Renal cortical epithelial cell (primary cell): ENCODE data around the gene PLPP2. TPM values are rescaled to one million over a fixed set of nuclear protein-coding genes. Genes with fewer than 3 reads are reported as not detected.

Experiments used
- DNase-seq: peaks from one replicate; pipeline ENCODE4 v3.0.0-alpha.2; 2011; ENCODE audit warnings: low read depth
- total RNA-seq: library from RNA; depleted of rRNA; stranded (reverse); fragments of >200 nt; gene quantifications from 2 replicates; pipeline ENCODE4 v1.2.3, GENCODE V29; 2014

PLPP2 gene
- total RNA-seq, 1 donor from 2014 or later = 15.4 TPM

GRCh38 chr19:293436-294110, 2.4 kb upstream of the PLPP2 start:
- no peak for DNase-seq

GRCh38 chr19:292951-293350, 1.7 kb upstream of the PLPP2 start:
- DNase-seq = no peak

GRCh38 chr19:292281-292884, 1.2 kb upstream of the PLPP2 start:
- DNase-seq = no peak

GRCh38 chr19:291561-292280, 518 bp upstream of the PLPP2 start:
- DNase-seq = no peak

GRCh38 chr19:290372-291005, 714 bp downstream of the PLPP2 start:
- DNase-seq = no peak

- peak; percentile 88 for DNase-seq
These were observed 1.4 kb downstream of the PLPP2 start for GRCh38 chr19:289651-290371.

GRCh38 chr19:288911-289310, 2.3 kb downstream of the PLPP2 start:
- no peak for DNase-seq

- no peak for DNase-seq
These were observed 3.8 kb downstream of the PLPP2 start for GRCh38 chr19:287381-287871.

- DNase-seq = no peak
These were observed 7.8 kb downstream of the PLPP2 start for GRCh38 chr19:283395-283794.

- DNase-seq = no peak
These were observed 8.7 kb downstream of the PLPP2 start for GRCh38 chr19:282501-282900.

GRCh38 chr19:281992-282391, 9.2 kb downstream of the PLPP2 start:
- DNase-seq = no peak

- DNase-seq = no peak
These were observed 9.9 kb downstream of the PLPP2 start for GRCh38 chr19:281156-281853.

- DNase-seq = no peak
These were observed 10.6 kb downstream of the PLPP2 start for GRCh38 chr19:280541-281009.

- no peak for DNase-seq
These were observed 11.5 kb downstream of the PLPP2 start for GRCh38 chr19:279656-280055.

- no peak for DNase-seq
These were observed 12.0 kb downstream of the PLPP2 start for GRCh38 chr19:279231-279630.

- peak; percentile 16 for DNase-seq
These were observed 13.5 kb downstream of the PLPP2 start for GRCh38 chr19:277581-278165.

- no peak for DNase-seq
These were observed 14.1 kb downstream of the PLPP2 start for GRCh38 chr19:277131-277530.

GRCh38 chr19:275958-276646, 15.1 kb downstream of the PLPP2 start:
- no peak for DNase-seq

GRCh38 chr19:275000-275399, 16.2 kb downstream of the PLPP2 start:
- DNase-seq = no peak

GRCh38 chr19:273393-273792, 17.8 kb downstream of the PLPP2 start:
- no peak for DNase-seq
